ENCODE measurements around the gene KLHDC8A.

The KLHDC8A gene

DNA sequence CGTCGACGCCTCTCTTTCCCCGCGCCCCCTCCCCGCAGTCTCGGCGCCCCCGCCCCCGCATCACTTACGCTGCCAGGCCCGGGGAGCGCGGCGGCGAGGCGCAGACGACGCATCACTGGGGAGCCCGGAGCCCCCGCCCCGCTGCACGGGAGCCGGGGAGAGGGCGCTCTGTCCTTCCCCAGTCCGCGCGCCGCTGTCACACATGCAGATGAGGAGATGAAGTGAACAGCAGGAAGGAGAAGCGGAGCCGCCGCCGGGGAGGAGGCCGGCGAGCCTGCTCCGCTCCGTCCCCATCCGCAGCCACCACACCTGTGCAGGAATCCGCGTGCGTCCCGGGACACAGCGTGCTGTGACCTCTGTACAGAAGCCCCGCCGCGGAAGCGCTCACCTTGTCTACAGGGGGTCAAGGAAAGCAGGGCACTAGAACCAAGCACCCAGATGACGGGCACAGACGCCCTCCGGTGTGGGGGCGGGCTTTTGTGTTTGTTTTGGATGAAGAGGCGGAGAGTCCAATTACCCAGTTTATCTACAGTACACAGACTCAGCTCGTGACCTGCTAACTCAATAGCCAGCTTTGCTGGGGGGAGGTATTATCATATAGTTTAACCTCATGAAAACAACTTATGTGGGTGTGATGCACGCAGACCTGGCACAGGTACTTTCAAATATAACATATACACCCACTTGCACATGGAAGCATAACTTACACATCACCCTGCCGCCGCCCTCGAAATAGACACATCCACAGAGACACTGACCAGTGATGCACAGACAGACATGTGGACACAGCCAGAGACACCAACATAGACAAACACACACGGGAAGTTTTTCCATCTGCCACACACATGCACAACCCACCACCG is 12.4 kb downstream of the KLHDC8A start:
- DNase-seq, result peak; percentile 71 to 85 (median 75)

DNA sequence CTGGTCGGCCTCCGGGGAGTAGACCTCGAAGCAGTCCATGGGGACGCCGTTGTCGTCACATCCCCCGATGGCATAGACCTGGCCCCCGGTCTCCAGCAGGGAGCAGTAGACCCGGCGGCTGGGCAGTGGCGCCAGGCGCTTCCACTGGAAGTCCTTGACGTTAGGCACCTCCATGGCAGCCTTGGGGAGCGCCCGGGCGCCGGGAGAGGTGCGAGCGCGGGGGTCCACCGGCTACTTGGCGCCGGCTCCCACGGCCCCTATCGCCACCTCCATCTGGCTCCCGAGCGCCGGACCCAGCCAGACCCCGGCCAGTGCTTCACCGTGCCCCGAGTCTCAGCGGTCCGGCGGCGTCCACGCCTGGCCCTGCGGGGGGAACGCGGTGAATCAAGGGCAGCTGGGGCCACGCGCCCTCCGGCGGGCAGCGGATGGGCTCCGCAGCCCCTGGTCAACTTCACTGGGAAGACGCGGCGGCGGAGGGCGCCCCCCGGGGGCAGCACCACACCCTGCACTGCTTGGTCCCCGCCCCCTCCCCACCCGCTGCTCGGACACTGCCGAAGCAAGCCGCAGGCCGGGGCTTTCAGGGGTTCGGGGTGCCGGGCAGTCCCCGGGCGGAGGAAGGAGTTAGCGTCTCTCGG is 13.2 kb downstream of the KLHDC8A start:
- DNase-seq, result peak in 1 of 3 experiments; percentile 32

DNA sequence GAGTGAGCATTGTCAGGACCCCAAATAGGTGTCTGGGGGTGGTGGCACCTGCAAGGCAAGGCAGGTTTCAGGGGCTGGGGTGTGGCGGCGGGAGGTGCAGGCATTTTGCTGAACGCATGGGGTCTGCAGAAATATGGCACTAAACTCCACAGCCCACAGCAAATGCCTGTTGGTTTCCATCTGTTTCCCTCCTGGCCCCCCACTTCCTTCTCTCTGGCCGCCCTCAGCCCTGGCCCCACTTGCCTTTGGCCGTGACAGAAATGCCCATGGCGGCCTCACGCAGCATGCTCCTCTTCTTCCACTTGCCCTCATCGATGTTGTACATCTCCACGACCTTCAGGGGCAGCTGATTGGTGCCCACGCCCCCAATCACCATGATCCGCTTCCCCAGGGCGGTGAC is 13.7 kb downstream of the KLHDC8A start:
- no peak for DNase-seq

DNA sequence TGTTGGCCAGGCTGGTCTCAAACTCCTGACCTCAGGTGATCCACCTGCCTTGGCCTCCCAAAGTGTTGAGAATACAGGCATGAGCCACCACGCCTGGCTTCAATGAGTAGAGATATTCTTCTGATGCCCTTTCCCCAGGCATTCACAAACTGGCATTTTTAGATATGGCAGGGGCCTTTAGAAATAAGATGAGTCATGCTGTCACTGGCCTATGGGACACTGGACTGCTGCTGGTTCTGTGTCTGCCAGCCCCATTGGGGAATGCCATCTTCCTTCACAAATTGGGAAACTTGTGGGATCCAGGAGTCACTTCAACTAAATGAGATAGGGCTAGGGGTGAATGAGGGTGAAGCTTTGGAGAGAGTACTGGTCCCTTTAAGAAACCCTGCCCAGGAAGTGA is 16.0 kb downstream of the KLHDC8A start:
- no peak for DNase-seq

DNA sequence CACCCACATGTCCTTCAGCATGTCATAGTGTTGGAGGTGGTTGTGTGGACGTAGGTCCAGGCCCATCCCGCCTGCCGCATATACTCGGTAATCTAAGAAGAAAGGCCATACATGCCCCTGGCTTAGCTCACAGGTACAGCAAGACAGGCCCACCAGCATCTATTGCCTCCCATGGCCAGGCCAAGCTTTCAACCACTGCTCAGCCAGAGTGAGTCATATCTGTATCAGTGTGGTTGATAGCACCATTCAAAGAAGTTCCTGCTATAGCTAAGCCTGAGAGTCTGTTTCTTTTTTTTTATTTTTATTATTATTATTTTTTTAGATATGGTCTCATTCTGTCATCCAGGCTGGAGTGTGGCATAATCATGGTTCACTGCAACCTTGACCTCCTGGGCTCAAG is 17.0 kb downstream of the KLHDC8A start:
- no peak for DNase-seq

DNA sequence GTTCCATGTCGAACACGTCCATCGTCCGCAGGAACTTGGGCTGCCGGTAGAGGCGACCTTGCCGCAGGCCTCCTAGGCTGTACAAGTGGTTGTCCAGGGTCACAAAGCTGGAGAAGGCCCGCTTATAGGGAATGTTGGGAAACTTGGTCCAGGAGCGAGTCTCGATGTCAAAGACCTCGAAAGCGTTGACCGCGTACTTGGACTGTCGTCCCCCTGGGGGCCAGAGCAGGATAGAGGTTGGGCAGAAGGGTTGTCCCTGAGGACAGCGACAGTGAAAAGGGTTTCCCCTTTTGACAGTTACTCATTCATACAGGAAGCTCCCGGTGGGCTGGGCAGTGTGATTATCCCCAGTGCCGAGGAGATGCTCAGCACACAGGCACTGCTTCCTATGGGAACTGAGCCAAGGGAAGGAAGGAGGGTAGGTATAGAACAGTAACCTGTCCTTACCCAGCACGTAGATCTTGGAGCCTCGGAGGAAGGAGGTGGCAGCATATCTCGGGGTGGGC is 17.5 kb downstream of the KLHDC8A start:
- DNase-seq, result no peak

DNA sequence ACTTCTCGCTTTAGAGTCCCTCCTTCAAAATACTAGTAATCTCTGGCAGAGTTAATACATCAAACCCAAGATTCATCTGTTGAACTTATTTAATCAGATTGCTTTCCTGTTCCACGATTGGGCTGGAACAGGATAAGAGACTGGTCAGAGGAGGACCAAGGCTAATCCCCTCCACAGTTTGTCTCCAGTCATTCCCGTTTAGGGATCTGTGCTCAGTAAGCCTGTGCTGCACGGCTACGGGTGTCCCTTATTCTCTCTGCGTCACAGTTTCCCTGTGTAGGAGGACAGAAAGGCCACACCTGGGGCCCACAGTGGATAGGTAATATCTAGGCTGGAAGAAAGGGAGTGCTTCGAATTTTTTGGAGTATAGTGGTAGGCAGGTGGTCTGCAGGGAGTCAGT is 18.7 kb downstream of the KLHDC8A start:
- DNase-seq, result no peak

DNA sequence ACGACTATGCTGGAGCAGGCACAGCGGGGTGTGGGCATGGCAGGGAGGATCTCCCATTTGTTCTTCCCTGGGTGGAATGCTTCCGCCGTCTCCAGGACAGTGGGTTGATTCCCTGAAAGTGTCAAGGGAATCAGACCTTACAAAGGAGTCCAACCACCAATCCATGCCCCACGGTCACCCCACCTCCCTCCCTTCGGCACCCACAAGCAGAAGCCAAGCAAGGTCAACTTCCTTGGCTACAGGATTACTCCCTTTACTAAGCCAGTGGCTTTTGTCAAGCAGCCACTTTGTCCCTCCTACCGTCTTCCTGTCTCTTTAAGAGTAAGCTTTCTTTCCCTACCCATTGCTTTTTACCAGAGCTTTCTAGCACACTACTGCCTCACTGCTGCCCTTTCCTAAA is 19.2 kb downstream of the KLHDC8A start:
- DNase-seq, result no peak

DNA sequence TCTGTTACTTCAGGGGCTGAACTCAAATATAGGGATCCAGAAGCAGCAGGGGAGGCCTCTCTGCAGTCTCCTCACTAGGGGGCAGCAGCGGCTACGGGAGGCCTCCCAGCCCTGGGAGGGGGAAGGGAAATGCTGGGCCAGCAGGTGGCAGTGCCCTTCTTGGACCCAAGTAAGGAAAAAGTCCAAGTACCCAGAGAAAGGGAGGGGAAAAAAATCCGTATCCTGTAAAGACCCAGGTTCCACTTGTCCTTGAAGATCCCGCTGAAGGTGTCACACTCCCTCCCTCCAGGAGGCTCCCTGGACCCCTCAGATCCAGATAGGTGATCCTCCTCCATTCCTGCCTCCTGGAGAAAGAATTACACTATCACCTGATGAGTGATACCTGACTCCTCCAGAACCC is 21.0 kb downstream of the KLHDC8A start:
- peak; percentile 78 to 96 (median 92) for DNase-seq

DNA sequence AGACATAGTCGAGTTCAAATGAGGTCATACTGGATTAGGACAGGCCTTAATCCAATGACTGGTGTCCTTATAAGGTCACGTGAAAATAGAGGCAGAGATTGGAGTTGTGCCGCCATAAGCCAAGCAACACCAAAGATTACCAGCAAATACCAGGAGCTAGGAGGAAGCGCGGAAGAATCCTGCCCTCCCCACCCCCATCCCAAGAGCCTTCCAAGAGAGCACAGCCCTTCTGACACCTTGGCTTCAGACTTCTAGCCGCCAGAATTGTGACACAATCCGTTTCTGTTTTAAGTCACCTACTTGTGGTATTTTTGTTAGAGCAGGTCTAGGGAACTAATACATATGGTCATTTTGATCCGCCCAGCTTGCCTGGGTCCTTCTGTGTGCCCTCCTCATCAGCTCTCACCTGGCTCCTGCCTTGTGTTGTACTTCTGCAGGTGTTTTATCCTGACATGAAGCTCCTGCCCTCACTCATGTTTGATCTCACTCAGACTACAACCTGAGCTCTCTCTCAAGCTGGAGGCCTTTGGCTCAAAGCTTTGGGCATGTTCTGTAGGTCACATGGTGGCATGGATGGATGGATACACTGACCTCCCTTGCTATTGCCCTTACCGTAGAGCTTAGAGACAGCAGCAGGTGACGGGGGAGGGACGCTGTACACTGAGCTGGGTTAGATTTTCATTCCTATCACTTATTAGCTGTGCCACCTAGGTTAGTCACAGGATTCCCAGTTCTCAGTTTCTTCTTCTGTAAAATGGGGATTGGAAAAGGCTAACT is 24.5 kb downstream of the KLHDC8A start:
- no peak for DNase-seq

DNA sequence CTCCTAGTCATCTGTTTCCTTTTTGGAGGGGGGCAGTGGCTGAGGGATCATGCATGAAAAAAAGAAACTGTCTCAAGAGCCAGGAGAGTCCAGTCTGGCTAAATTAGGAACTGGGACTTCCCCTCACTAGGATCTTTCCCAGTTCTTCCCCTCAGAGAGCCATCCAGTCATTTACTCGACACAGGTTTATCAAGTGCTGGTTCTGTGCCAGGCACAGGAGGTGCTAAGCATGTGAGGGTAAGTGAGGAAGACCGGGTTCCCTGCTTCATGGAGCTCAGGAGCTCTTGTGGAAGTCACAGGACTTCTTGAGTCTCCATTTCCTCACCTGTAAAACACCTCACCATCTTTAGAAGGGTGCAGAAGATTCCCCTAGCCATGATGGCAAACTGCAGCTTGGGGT is 26.6 kb downstream of the KLHDC8A start:
- DNase-seq, result no peak

DNA sequence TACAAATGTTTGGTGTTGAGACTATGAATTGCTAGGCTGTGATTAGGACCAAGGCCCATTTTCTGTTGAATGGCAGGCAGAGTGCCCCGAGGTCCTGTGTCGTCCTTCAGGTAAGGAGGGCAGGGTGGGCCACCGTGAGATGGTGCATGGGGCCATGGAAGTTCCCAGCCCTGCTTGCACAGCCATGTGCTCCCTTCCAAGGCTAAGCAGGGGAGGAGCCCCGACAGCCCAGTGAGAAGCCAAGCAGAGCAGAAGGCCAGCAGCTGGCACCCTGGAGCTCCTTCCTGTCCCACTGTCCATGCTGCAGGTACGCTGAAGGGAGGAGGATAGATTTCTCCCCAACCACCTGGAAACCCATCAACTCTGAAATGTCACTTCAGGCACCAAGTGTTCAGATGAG is 27.0 kb downstream of the KLHDC8A start:
- DNase-seq, result no peak

DNA sequence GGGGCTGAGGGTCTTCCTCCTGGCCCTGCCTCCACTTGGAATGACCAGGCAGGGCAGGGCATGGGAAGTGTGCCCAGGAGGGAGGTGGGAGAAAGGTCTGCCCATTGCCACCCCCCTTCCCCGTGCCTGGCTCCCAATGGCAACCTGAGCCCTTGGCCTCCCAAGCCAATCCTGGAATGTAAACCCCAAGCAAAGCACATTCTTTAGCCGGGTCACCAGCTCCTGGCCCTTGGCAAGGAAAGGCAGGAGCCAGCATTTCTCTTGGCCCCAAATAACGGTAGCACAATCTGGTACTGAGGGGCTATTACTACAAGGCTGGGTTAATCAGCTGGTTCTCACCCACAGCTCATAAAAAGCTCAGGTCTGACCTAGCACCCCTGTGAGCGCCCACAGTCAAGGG is 28.2 kb downstream of the KLHDC8A start:
- no peak for DNase-seq

DNA sequence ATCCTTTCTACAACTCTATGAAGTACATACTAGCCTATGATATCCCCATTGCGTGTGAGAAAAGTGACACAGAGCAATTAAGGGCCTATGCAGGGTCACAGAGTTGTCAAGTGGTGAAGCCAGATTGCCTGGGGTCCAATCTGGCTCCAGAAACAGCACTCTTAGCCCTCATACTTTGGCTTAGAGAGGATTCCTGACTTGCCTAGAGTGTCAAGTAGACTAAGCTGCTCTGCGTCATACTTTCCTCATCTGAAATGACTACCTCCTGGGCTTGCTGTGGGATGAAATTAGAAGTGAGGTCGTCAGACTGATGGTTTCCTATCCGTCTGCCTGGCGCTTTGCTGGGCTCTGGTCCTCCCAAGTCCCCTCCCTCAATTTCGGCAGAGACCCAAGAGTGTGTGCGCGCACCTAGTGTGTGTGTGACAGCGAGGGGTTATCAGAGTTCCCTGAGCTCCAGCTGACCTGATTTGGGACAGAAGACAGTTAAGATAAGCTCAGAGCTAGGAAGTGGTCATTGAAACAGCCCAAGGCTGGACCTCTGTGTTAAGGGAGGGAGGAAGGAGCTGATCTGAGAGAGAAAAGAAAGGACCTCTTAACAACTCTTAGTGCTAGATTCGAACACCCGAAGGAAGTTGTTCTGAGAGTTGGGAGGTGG is 29.8 kb downstream of the KLHDC8A start:
- no peak for DNase-seq

DNA sequence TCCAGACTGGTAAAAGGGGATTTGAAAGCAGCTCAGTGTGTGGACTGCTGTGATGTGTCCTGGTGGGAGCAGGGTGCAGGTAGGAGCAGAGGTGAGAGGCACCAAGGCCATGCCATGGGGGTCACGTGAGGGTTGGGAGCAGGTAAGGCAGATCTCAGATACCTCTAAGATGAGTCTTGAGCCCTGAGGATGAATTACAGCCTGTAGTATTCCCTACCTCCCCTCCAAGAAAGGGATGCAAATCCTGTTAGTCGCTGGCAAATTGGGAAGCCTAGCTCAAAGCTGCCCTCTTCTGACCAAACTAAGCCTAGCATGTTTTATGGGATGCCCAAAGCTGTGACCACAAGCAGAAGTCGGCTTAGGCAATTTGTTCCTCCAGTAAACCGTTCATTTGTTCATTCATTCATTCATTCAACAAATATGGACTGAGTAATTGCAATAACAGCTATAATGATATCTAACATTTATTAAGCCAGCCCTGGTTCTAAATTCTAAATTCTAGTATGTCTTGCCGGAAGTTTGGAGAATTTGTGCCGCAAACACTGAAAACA is 31.3 kb downstream of the KLHDC8A start:
- peak; percentile 58 to 90 (median 88) for DNase-seq

DNA sequence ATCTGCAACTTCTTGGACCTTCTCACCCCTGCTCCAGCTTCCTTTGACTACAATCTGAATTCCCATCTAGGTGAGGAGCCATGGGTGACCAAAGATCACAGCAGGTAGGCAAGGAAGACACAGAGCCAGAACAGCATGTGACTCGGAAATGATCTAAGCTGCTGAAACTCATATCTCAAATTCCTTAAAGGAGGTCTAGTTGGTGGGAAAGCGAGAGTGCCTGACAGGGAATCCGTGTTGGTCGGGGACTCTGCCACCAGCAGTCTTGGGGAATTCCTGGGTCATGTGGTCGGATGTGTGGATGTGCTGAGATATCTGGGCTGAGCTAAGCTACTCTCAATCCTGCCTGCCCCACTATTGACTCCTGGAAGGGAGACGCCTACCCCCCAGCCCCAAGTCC is 31.9 kb downstream of the KLHDC8A start:
- no peak for DNase-seq

DNA sequence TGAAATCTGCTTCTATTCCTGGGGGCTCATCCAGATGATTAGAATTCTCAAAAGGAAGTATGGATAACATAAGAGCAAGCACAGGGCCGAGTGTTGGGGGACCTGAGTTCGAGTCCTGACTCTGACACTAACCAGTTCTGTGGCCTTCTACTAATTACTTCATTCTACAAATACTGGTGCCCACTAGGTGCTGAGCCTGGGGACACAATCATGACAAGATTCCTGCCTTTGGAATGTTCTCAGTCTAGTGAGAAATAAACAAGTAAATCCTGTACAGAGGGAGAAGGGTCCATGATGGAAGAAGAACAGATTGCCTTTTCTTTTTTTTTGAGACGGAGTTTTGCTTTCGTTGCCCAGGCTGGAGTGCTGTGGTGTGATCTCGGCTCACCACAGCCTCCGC is 32.9 kb downstream of the KLHDC8A start:
- no peak for DNase-seq

DNA sequence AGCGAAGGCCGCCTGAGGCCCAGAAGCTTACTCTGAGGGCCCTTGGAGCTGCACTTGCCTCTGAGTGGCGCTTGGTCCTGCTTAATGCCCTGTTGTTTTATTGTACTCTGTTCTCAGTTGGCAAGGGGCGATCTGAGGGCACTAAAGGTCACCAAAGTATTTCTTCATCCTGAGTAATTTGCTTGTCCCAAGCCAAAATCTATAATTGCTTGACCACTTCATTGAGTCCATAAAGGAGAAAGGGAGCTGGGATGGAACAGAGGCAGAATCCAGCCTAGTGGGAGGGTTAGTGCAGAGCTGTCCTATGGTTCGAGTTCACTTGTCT is 34.8 kb downstream of the KLHDC8A start:
- no peak for DNase-seq

DNA sequence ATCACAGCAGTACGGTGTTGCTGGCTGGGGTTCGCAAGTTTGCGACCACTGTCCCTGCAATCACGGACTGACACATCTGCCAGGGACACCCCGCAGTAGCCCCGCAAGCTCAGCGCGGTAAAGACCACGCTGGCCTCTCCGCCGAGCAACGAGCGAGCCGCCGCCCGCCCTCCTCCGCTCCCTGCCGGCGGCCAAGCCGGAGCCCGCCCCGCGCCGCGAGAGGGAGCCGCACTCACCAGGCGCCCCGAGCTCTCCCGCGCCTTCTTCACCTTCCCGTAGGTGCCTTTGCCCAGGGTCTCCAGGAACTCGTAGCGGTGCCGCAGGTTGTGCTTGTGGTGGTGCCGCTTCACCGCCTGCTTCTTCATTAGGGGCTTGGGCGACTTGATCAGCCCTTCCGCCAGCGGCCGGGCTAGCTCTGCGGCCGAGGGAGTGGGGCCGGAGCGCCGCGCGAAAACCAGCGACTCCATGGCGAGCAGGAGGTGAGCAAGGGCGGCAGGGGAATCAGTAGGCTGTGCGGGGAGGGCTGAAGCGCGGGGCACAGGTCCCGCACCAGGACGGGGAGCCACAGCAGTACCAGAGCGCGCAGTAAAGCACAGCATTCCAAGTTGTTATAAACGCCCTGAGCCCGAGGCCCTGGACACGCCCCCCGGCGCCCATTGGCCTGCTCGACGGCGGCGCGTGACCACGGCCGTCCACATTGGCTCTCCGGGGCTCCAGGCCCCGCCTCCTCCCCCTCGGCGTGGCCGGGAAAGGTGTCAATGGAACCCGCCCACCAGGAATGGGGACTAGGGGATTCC is 35.4 kb downstream of the KLHDC8A start, which contains the start of gene NUAK2:
TSS of gene NUAK2 (minus strand) at position 584 of the 797 bp plus-strand sequence. CDS start at position 467, 117 bp downstream.
- DNase-seq, result peak; percentile 93 to 100 (median 95)

DNA sequence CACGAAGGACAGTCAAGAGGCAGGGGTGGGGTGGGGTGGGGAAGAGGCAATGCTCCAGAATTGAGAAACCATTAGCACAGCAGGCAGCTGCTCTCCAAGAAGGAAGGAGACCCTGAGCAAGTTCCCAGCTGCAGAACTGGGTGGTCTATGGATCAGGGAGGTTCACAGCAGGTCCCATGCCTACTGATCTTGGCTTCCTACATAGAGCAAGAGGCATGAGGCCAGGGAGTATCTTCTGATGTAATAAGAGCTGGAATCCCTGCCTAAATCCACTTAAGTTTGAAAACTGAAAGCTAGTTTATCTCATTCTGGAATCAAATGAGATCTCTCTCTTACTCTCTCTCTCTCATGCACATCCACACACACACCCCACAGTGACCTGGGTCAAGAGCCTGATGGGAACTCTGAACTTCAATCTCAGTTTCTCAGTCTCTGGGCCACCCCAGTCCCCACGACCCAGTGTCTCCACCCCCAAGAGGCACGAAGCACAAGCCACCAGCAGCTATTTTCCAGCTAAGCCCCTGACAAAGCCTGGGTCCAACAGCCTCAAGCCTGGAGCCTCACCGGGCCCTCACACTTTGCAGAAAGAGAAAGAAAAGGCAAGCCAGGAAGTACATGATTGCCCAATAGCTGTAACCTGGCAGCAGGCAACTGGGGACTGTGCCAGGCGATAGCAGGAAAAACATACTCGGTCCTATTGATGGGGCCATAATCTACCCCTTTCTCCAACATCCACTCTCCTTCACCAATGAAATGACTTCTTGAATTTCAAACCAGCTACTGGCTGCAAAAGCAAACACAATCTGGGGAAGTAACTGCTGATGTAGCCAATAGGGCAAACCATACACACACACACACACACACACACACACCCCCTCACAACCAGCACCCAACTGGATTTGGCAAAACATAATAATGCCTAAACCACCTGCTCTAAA is 37.4 kb downstream of the KLHDC8A start:
- DNase-seq, result peak; percentile 17 to 84 (median 58)

Measured in NCI-H1417 (cell line).